ENCODE data around the gene P4HB. TPM values are rescaled to one million over a fixed set of nuclear protein-coding genes. Genes with fewer than 3 reads are reported as not detected.

P4HB gene
- total RNA-seq, 1 donor from 2014 or later = 208 TPM

- no peak for DNase-seq
Measured at GRCh38 chr17:81810476-81810875, 49.9 kb downstream of the P4HB start.

- DNase-seq = no peak
Measured at GRCh38 chr17:81809556-81809998, 50.8 kb downstream of the P4HB start.

DNA sequence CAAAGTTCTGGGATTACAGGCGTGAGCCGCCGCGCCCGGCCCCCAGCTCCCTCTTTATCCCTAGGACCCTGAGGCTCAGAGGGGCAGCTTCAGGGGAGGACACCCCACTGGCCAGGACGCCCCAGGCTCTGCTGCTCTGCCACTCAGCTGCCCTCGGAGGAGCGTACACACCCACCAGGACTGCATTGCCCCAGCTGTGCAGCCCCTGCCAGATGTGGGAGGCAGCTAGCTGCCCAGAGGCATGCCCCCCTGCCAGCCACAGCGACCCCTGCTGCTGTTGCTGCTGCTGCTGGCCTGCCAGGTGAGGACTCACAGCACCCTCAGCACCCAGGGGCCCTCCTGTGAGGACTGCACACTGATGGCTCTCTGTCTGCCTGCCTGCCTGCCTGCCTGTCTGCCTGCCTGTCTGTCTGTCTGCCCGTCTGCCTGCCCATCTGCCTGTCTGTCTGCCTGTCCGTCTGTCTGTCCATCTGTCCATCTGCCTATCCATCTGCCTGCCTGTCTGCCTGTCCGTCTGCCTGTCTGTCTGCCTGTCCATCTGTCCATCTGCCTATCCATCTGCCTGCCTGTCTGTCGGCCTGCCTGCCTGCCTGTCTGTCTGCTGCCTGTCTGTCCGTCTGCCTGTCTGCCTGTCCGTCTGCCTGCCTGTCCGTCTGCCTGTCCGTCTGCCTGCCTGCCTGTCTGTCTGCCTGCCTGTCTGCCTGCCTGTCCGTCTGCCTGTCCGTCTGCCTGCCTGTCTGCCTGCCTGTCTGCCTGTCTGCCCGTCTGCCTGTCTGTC is 51.4 kb downstream of the P4HB start:
- no peak for DNase-seq

DNA sequence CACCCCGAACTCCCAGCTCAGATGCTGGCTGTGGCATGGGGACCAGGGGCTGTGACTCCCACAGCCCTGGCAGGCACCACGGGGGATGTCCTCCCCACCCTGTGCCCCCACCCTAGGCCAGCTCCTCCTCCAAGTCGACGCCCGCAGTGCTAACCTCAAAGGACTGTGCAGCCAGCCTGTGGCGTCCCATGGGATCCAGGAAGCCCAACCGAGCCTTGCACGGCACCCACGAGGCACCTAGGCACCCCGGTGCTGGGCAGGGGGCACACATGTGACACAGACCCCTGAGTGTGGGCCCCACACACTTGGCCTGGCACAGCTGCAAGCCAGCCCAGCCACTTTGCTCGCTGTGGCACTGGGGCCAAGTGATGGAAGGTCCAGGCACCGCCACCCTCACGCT is 52.5 kb downstream of the P4HB start:
- DNase-seq = no peak

DNA sequence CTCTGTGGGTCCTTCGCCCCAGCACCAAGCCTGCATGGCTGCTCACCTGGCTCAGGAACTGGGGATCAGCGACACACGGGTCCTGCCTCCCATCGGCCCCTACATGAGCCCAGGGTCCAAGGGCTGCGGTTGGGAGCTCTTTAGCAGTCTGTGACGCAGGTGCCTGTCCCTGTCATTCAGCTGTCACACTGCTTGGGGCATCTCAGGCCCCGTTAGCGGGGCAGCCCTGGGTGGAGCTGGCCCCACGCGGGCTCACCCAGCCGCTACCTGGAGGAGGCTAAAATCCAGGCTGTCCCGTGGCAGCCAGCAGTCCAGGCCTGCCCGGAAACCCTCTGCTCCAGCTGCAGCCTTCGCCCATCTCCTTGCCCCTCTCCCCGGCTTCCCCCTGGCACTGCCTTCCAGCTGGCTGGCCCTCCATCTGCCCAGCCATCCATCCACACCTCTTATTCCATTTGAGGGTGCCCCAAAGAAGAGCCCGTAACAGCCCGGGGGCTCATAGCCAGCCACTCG is 53.1 kb downstream of the P4HB start:
- DNase-seq = no peak

DNA sequence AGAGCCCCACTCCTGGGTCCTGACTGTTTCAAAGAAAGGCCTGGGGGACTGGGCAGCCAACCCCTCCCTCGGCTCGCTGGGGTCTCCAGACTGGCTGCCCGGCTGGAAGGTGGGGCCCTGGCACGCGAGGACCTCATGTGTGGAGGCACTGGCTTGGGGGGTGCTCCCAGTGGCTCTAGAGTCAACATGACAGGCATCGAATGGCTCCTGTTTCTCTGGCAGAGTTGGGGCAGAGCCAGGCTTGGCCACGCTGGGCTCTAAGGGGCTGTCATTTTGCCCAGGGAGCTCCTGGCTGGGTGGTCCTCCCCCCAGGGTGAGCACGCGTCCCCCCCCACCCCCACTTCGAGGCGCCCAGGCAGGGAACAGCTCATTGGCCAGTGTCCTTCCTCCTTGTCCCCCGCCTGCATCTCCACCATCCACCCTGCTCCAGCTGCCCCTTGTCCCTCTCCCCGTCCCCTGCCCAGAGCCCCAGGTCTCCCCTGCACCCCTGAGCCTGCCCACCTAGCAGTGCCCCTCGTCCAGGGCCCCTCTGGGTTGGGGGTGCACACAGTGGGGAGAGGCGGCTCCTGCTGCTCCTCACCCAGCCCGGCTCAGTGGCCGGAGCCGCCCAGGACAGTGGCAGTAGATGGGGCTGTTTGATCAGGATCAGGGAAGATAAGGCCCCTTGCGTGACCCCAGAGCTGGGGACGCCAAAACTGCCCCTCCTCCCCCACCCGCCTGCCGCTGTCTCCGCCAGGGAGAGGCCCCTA is 53.7 kb downstream of the P4HB start:
- no peak for DNase-seq

GRCh38 chr17:81805707-81806460 is 54.5 kb downstream of the P4HB start:
- DNase-seq = no peak

DNA sequence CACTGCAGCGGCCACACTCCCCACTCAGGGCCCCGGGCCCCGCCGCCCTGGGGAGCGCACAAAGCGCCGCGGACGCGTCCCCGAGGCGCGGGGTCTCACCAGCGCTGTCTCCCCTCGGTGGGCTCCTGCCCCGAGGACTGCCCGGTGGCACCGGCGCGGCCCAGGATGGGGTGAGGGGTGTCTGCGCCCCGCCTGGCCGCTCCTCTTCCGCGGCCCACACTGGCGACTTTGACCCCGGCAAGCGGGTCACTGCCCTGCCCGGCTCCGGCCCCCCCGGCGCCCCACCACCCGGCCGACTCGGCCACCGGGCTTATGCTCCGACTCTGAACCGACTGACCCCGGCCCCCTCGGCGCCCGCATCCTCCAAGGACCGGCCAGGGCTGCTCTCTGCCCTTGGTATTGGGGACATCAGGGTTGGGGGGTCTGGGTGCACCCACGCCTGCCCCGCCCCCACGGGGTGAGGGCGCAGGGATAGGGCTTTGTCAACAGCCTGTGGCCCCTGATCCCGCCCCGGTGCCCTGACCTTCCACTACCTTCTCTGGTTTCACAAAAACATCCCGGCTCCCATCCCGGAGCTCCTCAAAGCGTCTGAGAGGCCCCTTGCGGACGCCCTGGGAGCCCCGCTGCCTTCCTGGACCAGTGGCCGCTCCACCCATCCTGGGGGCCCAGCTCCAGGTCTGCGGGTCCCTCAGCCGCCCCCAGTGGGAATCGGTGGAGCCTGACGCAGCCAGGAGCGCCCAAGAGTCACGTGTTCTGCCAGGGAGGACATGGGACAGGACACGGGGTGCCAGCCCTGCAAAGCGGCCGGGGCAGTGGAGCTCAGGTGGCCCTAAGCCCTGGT is 55.6 kb downstream of the P4HB start:
- no peak for DNase-seq

GRCh38 chr17:81803728-81804558 is 56.4 kb downstream of the P4HB start, which contains the start of gene GCGR:
Gene GCGR, plus strand, starts transcription at chr17:81804150. Its CDS starts 4,869 bp downstream, at chr17:81809019.
- no peak for DNase-seq

- no peak for DNase-seq
Measured at GRCh38 chr17:81802856-81803643, 57.3 kb downstream of the P4HB start.

GRCh38 chr17:81802048-81802758 is 58.1 kb downstream of the P4HB start:
- no peak for DNase-seq

GRCh38 chr17:81801327-81801726 is 59.0 kb downstream of the P4HB start:
- DNase-seq = no peak

DNA sequence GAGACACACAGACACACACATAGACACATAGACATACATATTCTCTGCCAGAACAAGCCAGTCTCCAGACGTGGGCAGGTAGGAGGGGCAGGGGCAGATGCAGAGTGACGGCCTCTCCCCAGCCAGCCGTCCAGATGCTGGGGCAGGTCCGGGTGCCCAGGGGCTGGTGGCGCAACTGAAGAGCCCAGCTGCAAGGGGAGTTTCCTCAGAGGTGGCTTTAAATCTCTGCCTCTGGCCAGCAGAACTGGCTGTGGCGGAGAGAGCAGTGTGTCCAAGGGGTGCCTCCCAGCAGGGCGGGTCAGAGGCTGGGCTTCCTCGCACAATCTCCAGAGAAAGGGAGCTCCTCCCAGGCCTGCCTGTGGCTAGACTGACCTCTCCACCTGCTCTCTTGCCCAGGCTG is 65.8 kb downstream of the P4HB start:
- DNase-seq = no peak

- no peak for DNase-seq
Measured at GRCh38 chr17:81794074-81794476, 66.3 kb downstream of the P4HB start.

Other genes with a start within 250 kb of the P4HB start
- gene NPLOC4, start 223.4 kb downstream of the P4HB start, total RNA-seq = 35.4 TPM
- 1.2 TPM for gene TSPAN10, start 223.3 kb downstream of the P4HB start, total RNA-seq
- 0.49 TPM for gene PDE6G, start 204.0 kb downstream of the P4HB start, total RNA-seq
- 8.5 TPM for gene OXLD1, start 193.9 kb downstream of the P4HB start, total RNA-seq
- 5.9 TPM for gene CCDC137, start 193.8 kb downstream of the P4HB start, total RNA-seq
- 32.1 TPM for gene ARL16, start 176.7 kb downstream of the P4HB start, total RNA-seq
- gene HGS, start 176.5 kb downstream of the P4HB start, total RNA-seq = 36.6 TPM
- gene MRPL12, start 157.2 kb downstream of the P4HB start, total RNA-seq = 9.2 TPM
- 7.1 TPM for gene SLC25A10, start 148.3 kb downstream of the P4HB start, total RNA-seq
- gene GCGR, start 56.4 kb downstream of the P4HB start, total RNA-seq = not detected
- 35.6 TPM for gene MCRIP1, start 27.2 kb downstream of the P4HB start, total RNA-seq
- 10.0 TPM for gene PPP1R27, start 25.5 kb downstream of the P4HB start, total RNA-seq
- 51.6 TPM for gene ARHGDIA, start 10.8 kb upstream of the P4HB start, total RNA-seq
- 67.6 TPM for gene ALYREF, start 31.1 kb upstream of the P4HB start, total RNA-seq
- gene ANAPC11, start 31.2 kb upstream of the P4HB start, total RNA-seq = 60.1 TPM
- 0.59 TPM for gene NPB, start 41.7 kb upstream of the P4HB start, total RNA-seq
- 18.6 TPM for gene PCYT2, start 50.9 kb upstream of the P4HB start, total RNA-seq
- 12.6 TPM for gene SIRT7, start 57.6 kb upstream of the P4HB start, total RNA-seq
- 8.1 TPM for gene MAFG, start 67.2 kb upstream of the P4HB start, total RNA-seq
- 49.4 TPM for gene PYCR1, start 76.8 kb upstream of the P4HB start, total RNA-seq
- 3.2 TPM for gene MYADML2, start 86.7 kb upstream of the P4HB start, total RNA-seq
- gene NOTUM, start 100.7 kb upstream of the P4HB start, total RNA-seq = 1.7 TPM
- gene ASPSCR1, start 117.1 kb upstream of the P4HB start, total RNA-seq = 19.2 TPM
- gene CENPX, start 162.3 kb upstream of the P4HB start, total RNA-seq = 19.7 TPM
- 8.6 TPM for gene LRRC45, start 162.8 kb upstream of the P4HB start, total RNA-seq
- gene RAC3, start 171.1 kb upstream of the P4HB start, total RNA-seq = 15.6 TPM
- gene DCXR, start 177.2 kb upstream of the P4HB start, total RNA-seq = 33.4 TPM
- gene RFNG, start 191.3 kb upstream of the P4HB start, total RNA-seq = 19.3 TPM
- 35.5 TPM for gene GPS1, start 191.4 kb upstream of the P4HB start, total RNA-seq
- gene DUS1L, start 205.3 kb upstream of the P4HB start, total RNA-seq = 35.7 TPM
- 262 TPM for gene FASN, start 237.7 kb upstream of the P4HB start, total RNA-seq